ENCODE data around the gene SLC35F3.

Gene SLC35F3

GRCh38 chr1:234322097-234322496, 417.6 kb downstream of the SLC35F3 start:
- CTCF ChIA-PET: interaction anchor here (1.8 kb wide), 1 partner anchor 11 kb away, joined by 7 read pairs; no protein-coding TSS in a partner anchor
- no peak for DNase-seq (ENCODE audit: low read depth, low spot score)
- no peak overlapping the region for H3K4me3 ChIP-seq (ENCODE audit: low read depth, low read length)
- no peak for TF ChIP-seq CTCF (IDR thresholded peaks at IDR 0.05; ENCODE audit: insufficient read depth, low read length, missing control alignments)
- POLR2A ChIA-PET: no interaction called here

- TF ChIP-seq CTCF (IDR thresholded peaks at IDR 0.05; ENCODE audit: insufficient read depth, low read length, missing control alignments): peak; percentile 29
- H3K4me3 ChIP-seq (ENCODE audit: low read depth, low read length): no peak overlapping the region
- ChIA-PET CTCF (interaction anchor here (1.0 to 1.4 kb wide), 2 partner anchors 13 to 20 kb away, joined by 3 to 6 read pairs; no protein-coding TSS in a partner anchor), POLR2A (no interaction called here)
- no peak for DNase-seq (ENCODE audit: low read depth, low spot score)
Measured at GRCh38 chr1:234322979-234323378, 418.5 kb downstream of the SLC35F3 start.

GRCh38 chr1:234324821-234325220, 420.3 kb downstream of the SLC35F3 start:
- TF ChIP-seq CTCF (IDR thresholded peaks at IDR 0.05; ENCODE audit: insufficient read depth, low read length, missing control alignments): no peak
- DNase-seq (ENCODE audit: low read depth, low spot score): no peak
- CTCF ChIA-PET: interaction anchor here (1.1 to 1.6 kb wide), 2 partner anchors 15 to 49 kb away, joined by 3 to 4 read pairs; partner anchors contain the start of gene COA6
- POLR2A ChIA-PET: no interaction called here
- H3K4me3 ChIP-seq (ENCODE audit: low read depth, low read length): no peak overlapping the region

- POLR2A ChIA-PET: no interaction called here
- CTCF ChIA-PET: interaction anchor here (1.3 to 3.7 kb wide), 6 partner anchors 11 to 172 kb away, joined by 3 to 36 read pairs (median 6); partner anchors contain the start of gene COA6
- TF ChIP-seq CTCF (IDR thresholded peaks at IDR 0.05; ENCODE audit: insufficient read depth, low read length, missing control alignments): no peak
- H3K4me3 ChIP-seq (ENCODE audit: low read depth, low read length): no peak overlapping the region
- DNase-seq (ENCODE audit: low read depth, low spot score): no peak
Measured at GRCh38 chr1:234325878-234326496, 421.5 kb downstream of the SLC35F3 start.

GRCh38 chr1:234326497-234327366, 422.3 kb downstream of the SLC35F3 start:
- peak overlapping the region; percentile 49 for H3K4me3 ChIP-seq (ENCODE audit: low read depth, low read length)
- ChIA-PET CTCF (interaction anchor here (1.0 to 3.7 kb wide), 12 partner anchors 9 to 213 kb away, joined by 3 to 36 read pairs (median 6); partner anchors contain the start of gene COA6), POLR2A (no interaction called here)
- TF ChIP-seq CTCF (IDR thresholded peaks at IDR 0.05; ENCODE audit: insufficient read depth, low read length, missing control alignments): peak; percentile 69
- DNase-seq (ENCODE audit: low read depth, low spot score): no peak
